AG04449 (cell line): ENCODE results near the gene FAM83B.
A peak's percentile ranks its signal among the peaks of the same experiment; 100 is the strongest.
"Not testable (repeated sequence)": the region's sequence is repeated elsewhere in the genome, so short reads cannot be mapped to it uniquely, and the experiment has no call there.

ENCODE experiments used
- CTCF ChIA-PET: fragments of 350-600 bp; formaldehyde crosslinking; extraction: SDS; loops from one replicate; lab custom pipeline; 2021; ENCODE audit warnings: antibody characterized with exemption; lab: Yijun Ruan, JAX
- POLR2A ChIA-PET: fragments of 400-600, 350-600 bp; formaldehyde crosslinking; extraction: SDS; loops from one replicate; lab custom pipeline; 2020; ENCODE audit warnings: antibody characterized with exemption, inconsistent platforms; lab: Yijun Ruan, JAX
- DNase-seq: peaks from one replicate; pipeline ENCODE4 v3.0.0-alpha.2; 2010; ENCODE audit warnings: low read depth, low spot score
- H3K4me3 ChIP-seq: 2 replicates; pipeline ENCODE4 v1.5.1; 2011; ENCODE audit warnings: low read depth, mild to moderate bottlenecking, control low read depth, low read length
- CTCF ChIP-seq: IDR thresholded peaks from one replicate; pipeline ENCODE4 v1.5.1; 2011; ENCODE audit warnings: mild to moderate bottlenecking, moderate library complexity, low read length, control low read depth, inconsistent platforms; ENCODE audit not compliant: insufficient read depth; ENCODE audit errors: missing control alignments

Gene FAM83B

DNA sequence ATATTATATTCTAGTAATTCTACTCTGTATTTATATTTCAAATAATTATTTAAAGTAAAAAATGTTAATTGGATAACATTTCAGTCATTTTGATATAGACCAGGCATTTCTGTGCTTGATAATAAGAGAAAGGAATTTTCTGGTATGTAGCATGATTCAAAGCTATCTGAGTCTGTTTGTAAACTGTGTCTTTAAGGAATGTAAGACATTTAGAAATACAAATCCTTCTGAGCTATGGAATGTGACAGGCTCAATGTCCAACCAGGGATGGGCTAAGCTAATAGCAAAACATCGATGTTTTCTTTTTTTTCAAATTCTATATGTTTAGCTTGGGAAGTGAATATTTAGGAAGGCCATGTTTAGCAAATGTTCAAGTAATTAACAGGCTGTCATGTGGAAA, 41.5 kb upstream of the FAM83B start:
- ChIA-PET POLR2A (no interaction called here), CTCF (interaction anchor here (0.8 to 2.7 kb wide), 4 partner anchors 10 to 107 kb away, joined by 3 to 12 read pairs (median 3); no protein-coding TSS in a partner anchor)
- DNase-seq, result peak; percentile 19
- H3K4me3 ChIP-seq, result no peak overlapping the region
- TF ChIP-seq CTCF, result no peak

DNA sequence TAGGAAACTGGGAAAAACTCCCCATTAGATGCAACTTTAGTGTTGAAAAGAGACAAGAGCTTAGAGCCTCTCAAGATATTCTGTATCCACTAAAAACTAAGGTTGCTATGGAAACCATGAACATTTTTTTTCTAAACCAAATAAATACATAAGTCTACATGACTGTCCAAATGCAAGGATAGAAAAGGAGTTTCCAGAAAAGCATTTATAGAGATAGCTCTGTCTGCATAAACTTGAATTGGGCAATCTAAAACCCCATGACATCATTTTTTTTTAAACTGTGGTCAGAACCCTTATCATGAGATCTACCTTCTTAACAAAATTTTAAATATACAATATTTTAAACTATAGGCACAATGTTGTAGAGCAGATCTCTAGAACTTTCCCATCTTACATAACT, 36.4 kb upstream of the FAM83B start:
- H3K4me3 ChIP-seq, result no peak overlapping the region
- ChIA-PET CTCF (interaction anchor here (1.1 kb wide), 1 partner anchor 26 kb away, joined by 3 read pairs; no protein-coding TSS in a partner anchor), POLR2A (no interaction called here)
- no peak for TF ChIP-seq CTCF
- DNase-seq, result no peak

GRCh38 chr6:54813892-54814291, 32.7 kb upstream of the FAM83B start:
- no peak overlapping the region for H3K4me3 ChIP-seq
- ChIA-PET POLR2A (no interaction called here), CTCF (interaction anchor here (2.4 kb wide), 1 partner anchor 8 kb away, joined by 12 read pairs; no protein-coding TSS in a partner anchor)
- DNase-seq, result no peak
- no peak for TF ChIP-seq CTCF

GRCh38 chr6:54817236-54817635, 29.3 kb upstream of the FAM83B start:
- H3K4me3 ChIP-seq, result no peak overlapping the region
- CTCF ChIA-PET, result no interaction called here
- POLR2A ChIA-PET, result no interaction called here
- no peak for DNase-seq
- no peak for TF ChIP-seq CTCF

DNA sequence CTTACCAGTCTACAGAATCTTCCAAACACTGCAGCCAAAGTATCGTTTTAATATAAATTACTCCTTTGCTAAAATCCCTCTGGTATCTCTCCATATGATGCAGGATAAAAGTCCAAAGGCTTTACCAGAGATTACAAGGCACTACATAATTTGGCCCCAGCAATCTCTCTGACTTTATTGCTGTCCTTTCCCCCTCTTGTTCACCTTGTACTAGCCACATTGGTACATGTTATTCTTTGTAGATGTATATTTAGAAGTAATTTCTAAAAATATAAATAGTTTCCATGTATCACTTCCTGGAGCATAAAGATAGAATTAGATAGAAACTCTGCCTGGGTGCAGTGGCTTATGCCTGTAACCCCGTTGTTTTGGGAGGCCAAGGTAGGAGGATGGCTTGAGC, 28.7 kb upstream of the FAM83B start:
- no peak for TF ChIP-seq CTCF
- POLR2A ChIA-PET, result no interaction called here
- DNase-seq, result no peak
- CTCF ChIA-PET, result no interaction called here
- H3K4me3 ChIP-seq, result no peak overlapping the region

GRCh38 chr6:54824225-54824624, 22.3 kb upstream of the FAM83B start:
- DNase-seq, H3K4me3 ChIP-seq, POLR2A ChIA-PET, CTCF ChIA-PET: not testable (repeated sequence)

GRCh38 chr6:54827010-54827409, 19.6 kb upstream of the FAM83B start:
- no peak for TF ChIP-seq CTCF
- CTCF ChIA-PET, result no interaction called here
- no peak overlapping the region for H3K4me3 ChIP-seq
- POLR2A ChIA-PET, result no interaction called here
- no peak for DNase-seq
